ENCODE results near the gene SKIL. TPM values are rescaled to one million over a fixed set of nuclear protein-coding genes. Genes with fewer than 3 reads are reported as not detected.

Gene SKIL
- total RNA-seq, 1 experiment from 2014 or later, result 15.1 TPM

- TF ChIP-seq CTCF (IDR thresholded peaks at IDR 0.05 in 2 of 3, conservative IDR thresholded peaks at IDR 0.05 in 1 of 3; ENCODE audit: borderline replicate concordance in 1 of 3, insufficient read depth in 1 of 3, low read depth in 2 of 3, low read length in 2 of 3) (no peak), ELF1 (IDR thresholded peaks at IDR 0.05; ENCODE audit: borderline replicate concordance, low read depth) (no peak), TCF7L2 (IDR thresholded peaks at IDR 0.05; ENCODE audit: borderline replicate concordance, extremely low read depth, insufficient read depth, insufficient read length) (no peak), ATF3 (IDR thresholded peaks at IDR 0.05) (no peak), JUND (IDR thresholded peaks at IDR 0.05) (no peak), SRF (IDR thresholded peaks at IDR 0.05; ENCODE audit: low read depth) (no peak), POLR2A (IDR thresholded peaks at IDR 0.05; ENCODE audit: borderline replicate concordance, extremely low read depth, insufficient read depth, insufficient read length) (no peak), RAD21 (IDR thresholded peaks at IDR 0.05; ENCODE audit: low read depth) (no peak), MAX (IDR thresholded peaks at IDR 0.05) (no peak), FOSL1 (IDR thresholded peaks at IDR 0.05; ENCODE audit: low read depth) (no peak), POLR2AphosphoS5 (IDR thresholded peaks at IDR 0.05; ENCODE audit: low read depth, low read length) (no peak), EGR1 (IDR thresholded peaks at IDR 0.05; ENCODE audit: low read depth) (no peak), CEBPB (IDR thresholded peaks at IDR 0.05; ENCODE audit: low read depth) (no peak)
Measured at GRCh38 chr3:170442947-170443346, 85.4 kb downstream of the SKIL start (continued).

- Histone ChIP-seq H4K20me1 (ENCODE audit: insufficient read depth) (no peaks in the 10 kb centered on the region), H3K79me2 (ENCODE audit: insufficient read depth, low read length) (no peaks in the 10 kb centered on the region), H3K36me3 (ENCODE audit: control insufficient read depth in 1 of 2, insufficient read depth in 2 of 2, low read length in 2 of 2) (no peaks in the 10 kb centered on the region), H2AFZ (ENCODE audit: low read depth, low read length, poor library complexity, severe bottlenecking) (no peak overlapping the region), H3K4me2 (ENCODE audit: low read length) (no peak overlapping the region), H3K27me3 (ENCODE audit: insufficient read depth, low read length) (no peaks in the 10 kb centered on the region), H3K27ac (ENCODE audit: low read depth, low read length) (no peak overlapping the region), H3K9me3 (ENCODE audit: control insufficient read depth in 1 of 2, insufficient read depth in 1 of 2, low read depth in 1 of 2, low read length in 2 of 2) (no peaks in the 10 kb centered on the region), H3K9ac (ENCODE audit: low read length) (no peak overlapping the region), H3K4me1 (ENCODE audit: control insufficient read depth in 1 of 2, insufficient read depth in 2 of 2, low read length in 2 of 2) (no peaks in the 10 kb centered on the region), H3K9me2 (ENCODE audit: insufficient read depth) (no peaks in the 10 kb centered on the region), H3K4me3 (replicated peaks in 1 of 2; ENCODE audit: low read depth in 1 of 2, low read length in 2 of 2) (no peak overlapping the region)
- CTCF ChIA-PET, result no interaction called here
- RAD21 ChIA-PET (ENCODE audit: low non-redundant PET in 1 of 2, low total read pairs in 2 of 2, uncharacterized antibody in 2 of 2, unreplicated experiment in 2 of 2), result no interaction called here
- ATAC-seq (no peak), DNase-seq (ENCODE audit: low read depth, low spot score) (no peak)
- no peak for TF ChIP-seq RAD21 (IDR thresholded peaks at IDR 0.05; ENCODE audit: low read depth)
- no peak for TF ChIP-seq POLR2AphosphoS5 (IDR thresholded peaks at IDR 0.05; ENCODE audit: low read depth, low read length)
- no peak for TF ChIP-seq ELF1 (IDR thresholded peaks at IDR 0.05; ENCODE audit: borderline replicate concordance, low read depth)
- no peak for TF ChIP-seq ZNF274 (IDR thresholded peaks at IDR 0.05; ENCODE audit: low read depth, low read length)
- no peak for TF ChIP-seq ATF3 (IDR thresholded peaks at IDR 0.05)
- no peak for TF ChIP-seq SRF (IDR thresholded peaks at IDR 0.05; ENCODE audit: low read depth)
- no peak for TF ChIP-seq TCF7L2 (IDR thresholded peaks at IDR 0.05; ENCODE audit: borderline replicate concordance, extremely low read depth, insufficient read depth, insufficient read length)
- TF ChIP-seq POLR2A (IDR thresholded peaks at IDR 0.05; ENCODE audit: borderline replicate concordance, extremely low read depth, insufficient read depth, insufficient read length), result no peak
- TF ChIP-seq FOSL1 (IDR thresholded peaks at IDR 0.05; ENCODE audit: low read depth), result no peak
- TF ChIP-seq CTCF (IDR thresholded peaks at IDR 0.05 in 2 of 3, conservative IDR thresholded peaks at IDR 0.05 in 1 of 3; ENCODE audit: borderline replicate concordance in 1 of 3, insufficient read depth in 1 of 3, low read depth in 2 of 3, low read length in 2 of 3), result no peak
- TF ChIP-seq CBX3 (IDR thresholded peaks at IDR 0.05; ENCODE audit: low read depth), result no peak
- no peak for TF ChIP-seq SIN3A (IDR thresholded peaks at IDR 0.05; ENCODE audit: low read depth)
- no peak for TF ChIP-seq JUND (IDR thresholded peaks at IDR 0.05)
- POLR2A ChIA-PET, result no interaction called here
- no TSS peak for BruUV-seq (replicated peaks)
- intact Hi-C loops (cut with micrococcal nuclease), result no loop called here
Measured at GRCh38 chr3:170443457-170443856, 85.9 kb downstream of the SKIL start.
